Colon (tissue), 2 donors: ENCODE data around the gene SLC6A7.

Source experiments
- FAIRE-seq: peaks from 2 replicates; lab custom pipeline; 2012; peaks lifted over from hg19 to GRCh38; lab: Jason Lieb, UNC
- donor health status: control.
- donor health status: control.

The SLC6A7 gene

DNA sequence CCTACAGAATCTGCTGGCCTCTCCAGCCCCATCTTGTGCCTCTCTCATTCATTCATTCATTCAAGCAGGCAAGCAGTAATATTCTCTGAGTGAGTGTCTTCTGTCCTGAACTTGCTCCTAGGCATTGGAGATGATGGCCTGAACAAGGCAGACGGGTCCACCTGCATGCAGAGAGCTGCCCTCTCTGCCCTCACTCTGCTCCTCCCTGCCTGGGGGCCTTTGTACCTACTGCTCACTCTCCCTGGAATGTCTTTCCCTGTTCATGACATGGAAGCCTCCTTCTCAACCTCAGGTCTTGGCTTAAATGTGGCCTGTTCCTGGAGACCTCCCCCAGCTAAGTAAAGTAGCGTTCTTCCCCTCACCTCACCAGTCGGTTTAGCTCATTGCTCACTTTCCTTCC, 16.7 kb upstream of the SLC6A7 start:
- FAIRE-seq, result no peak

DNA sequence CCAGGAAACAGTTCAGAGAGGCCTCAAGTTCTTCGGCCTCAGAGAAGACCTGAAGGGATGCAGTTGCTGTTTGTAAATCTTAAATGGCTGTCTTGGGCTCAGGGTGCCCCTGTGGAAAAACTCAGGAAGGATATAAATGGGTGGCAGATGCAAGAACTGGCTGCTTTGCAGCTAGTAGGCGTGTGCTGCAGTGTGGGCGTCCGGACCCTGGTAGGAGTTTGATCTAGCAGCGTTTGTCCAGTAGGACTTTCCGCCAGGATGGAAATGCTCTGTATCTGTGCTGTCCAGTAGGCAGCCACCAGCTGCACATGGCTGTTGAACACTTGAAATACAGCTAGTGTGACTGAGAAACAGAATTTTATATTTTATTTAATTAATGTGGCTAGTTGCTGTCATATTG, 15.6 kb upstream of the SLC6A7 start:
- FAIRE-seq, result no peak

DNA sequence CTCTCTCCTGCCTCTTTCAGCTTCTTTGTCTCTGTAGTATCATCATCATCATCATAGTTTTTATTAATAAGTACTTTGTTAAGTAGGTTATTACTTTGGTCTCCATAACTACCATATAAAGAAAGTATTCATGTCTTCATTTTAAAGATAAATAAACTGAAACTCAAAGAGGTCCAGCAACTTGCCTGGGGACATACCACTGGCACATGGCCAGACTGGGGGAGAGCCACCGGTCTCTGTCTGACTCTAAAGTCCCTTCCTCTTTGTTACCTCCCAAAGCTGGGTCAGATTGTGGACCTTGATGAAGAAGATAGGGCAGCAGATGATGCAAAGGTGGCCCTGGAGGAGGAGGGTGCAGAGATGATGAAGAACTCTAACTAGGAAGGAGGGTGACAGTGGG, 14.8 kb upstream of the SLC6A7 start:
- FAIRE-seq, result no peak

DNA sequence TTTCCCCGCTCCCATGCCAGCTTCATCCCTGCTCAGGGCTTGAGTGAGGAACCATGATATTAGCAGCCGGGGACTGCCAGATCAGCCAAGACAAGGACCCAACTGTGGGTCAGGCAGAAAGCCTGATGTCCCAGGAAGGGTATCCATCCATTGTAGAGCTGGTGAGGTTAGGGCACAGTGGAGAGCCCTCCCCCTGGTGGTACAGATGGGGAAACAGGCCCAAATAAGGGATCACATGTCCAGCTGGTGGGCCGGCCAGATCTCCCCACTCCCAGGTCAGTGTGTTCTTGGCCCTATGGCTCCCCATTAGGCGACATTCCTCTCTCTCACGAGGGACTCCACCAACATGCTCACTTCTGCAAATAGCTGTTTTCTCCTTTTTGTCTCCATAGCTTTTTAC, 14.3 kb upstream of the SLC6A7 start:
- FAIRE-seq, result no peak

DNA sequence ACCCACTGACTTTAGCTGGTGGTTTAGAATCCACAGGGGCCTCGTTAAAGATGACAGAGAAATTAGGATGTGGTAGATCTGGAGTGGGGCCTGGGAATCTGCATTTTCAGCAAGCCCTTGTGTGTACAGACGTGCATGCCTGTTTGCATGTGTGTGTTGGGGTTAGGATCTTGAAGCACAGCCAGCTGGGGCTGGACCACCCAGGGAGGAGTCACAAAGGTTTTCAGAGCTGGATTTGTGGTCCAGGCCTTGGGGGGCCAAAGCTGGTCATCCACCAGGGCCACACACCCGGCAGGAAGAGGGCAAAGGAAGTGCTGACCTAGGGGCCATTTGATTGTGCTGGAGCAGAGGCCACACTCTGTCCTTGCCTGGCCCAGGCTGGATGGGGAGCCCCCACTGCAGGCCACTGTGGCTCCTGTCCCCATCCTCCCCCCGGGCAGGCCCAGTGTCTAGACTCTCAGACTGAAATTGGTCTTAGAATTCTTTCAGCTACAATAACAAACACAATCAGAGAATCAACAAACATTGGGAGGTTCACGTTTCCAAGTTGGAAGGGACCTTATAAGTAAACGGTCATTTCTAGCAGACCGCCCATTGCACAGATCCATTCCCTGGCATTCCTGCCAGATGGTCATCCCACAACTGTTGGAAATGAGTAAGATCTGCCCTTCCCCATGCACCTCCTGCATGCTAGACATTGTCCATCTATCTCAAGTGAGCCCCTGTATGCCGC, 13.0 kb upstream of the SLC6A7 start:
- FAIRE-seq, result no peak

DNA sequence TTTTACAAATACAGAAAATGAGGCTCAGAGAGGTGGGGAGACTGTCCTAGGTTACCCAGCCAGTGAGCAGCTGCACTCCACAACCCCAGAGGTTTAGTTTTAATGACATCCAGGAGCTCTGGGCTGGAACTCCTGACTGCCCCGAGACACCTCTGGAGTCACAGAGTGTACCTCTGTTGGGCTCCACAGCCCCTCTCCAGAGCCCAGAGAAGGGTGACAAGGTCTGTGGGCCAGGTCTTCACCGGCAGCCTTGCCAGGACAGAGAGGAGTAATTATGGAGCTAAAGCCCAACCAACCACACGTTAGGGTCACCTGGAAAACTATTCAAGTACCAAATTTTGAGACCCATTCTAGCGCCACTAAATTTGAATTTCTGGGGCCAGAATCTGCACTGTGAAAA, 12.1 kb upstream of the SLC6A7 start:
- FAIRE-seq, result no peak

DNA sequence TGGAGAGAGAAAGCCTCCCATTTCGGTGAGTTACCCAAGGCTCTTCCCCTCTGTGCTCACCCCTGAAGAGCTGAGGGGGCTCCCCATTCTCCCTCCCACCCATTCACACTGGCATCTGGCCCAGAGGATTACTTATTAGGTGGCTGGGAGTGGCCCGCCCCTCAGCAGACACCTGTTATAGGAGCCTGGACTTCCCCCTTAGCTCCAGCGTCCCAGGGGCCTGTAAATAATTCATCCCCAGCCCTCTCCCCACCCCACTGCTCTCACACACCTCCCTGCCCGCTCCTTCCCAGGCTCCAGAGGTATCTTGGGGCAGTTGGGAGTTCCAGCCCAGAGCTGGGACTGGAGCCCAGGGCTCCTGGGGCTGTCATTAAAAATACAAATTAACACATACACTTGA, 11.6 kb upstream of the SLC6A7 start:
- FAIRE-seq, result no peak

DNA sequence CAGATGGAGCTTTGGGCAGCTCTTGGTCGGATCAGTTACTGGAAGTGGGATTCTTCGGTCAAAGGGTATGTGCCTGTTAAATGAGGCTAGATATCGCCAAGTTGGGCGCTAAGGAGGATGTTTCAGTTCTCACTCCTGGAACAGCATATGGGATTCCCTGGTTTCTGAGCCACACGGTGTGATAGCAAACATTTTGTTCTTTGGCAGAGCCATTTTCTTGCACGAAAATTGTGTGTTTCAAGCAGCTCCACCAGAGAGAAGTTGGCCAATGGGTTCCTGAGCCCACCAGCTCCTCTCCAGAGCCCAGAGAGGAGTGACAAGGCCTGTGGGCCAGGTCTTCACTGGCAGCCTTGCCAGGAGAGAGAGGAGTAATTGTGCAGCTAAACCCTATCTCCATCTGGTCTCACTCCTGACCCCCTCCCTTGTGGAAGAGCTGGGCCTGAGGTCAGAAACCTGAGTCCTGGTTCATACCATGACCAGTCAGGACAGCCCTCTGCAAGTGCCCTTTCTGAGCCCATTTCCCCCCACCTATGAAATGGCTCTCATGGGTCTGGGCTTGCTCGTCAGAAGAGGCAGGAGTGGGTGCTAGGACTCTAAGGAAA, 10.7 kb upstream of the SLC6A7 start:
- no peak for FAIRE-seq

DNA sequence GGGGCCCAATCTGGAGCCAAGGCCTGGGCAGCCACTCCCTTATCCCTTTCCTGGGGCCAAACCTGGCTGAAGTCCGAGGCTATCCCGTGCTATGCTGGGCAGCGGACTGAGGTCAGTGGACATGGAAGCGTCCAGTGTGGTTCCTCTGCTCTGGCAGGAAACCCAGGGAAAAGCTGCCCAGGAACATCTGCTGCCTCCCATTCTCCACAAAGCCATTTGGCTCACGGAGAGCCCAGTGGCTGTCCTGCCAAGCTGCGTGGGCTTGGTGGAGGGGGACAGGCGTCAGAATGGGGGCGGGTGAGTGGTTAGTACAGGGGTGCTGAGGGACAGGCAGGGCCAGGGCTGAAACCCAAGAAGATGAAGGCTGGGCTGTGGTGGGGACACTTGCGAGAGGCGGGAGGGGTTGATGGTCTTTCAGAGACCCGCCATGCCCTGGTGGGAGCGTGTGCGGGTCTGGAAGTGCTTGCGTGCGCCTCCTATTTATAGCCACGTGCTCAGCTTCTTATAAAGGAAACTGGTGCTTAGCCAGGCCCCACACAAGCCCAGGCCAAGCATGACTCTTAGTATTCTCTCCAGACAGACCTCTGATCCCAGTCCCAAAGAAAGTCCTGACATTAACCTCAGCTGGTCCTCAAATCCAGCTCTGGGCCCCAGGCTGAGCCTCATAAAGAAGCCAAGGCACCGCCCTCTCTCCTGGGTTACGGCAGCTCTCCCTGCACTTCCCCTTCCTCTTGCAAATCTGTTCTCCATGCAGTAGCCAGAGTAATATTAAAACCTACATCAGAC, 9.4 kb upstream of the SLC6A7 start:
- FAIRE-seq, result no peak

DNA sequence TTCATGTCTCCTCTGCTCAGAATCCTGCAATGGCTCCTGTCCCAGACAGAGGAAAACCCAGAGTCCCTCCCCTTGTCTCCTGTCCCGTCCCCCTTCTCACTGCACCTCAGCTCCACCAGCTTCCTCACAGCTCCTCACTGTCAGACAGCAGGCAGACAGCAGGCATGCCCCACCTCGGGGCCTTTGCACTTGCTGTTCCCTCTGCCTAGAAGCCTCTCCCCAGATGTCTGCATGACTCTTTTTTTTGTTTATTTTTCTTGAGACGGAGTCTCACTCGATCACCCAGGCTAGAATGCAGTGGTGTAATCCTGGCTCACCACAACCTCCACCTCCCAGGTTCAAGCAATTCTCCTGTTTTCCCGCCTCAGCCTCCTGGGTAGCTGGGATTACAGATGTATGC, 8.8 kb upstream of the SLC6A7 start:
- FAIRE-seq, result no peak

DNA sequence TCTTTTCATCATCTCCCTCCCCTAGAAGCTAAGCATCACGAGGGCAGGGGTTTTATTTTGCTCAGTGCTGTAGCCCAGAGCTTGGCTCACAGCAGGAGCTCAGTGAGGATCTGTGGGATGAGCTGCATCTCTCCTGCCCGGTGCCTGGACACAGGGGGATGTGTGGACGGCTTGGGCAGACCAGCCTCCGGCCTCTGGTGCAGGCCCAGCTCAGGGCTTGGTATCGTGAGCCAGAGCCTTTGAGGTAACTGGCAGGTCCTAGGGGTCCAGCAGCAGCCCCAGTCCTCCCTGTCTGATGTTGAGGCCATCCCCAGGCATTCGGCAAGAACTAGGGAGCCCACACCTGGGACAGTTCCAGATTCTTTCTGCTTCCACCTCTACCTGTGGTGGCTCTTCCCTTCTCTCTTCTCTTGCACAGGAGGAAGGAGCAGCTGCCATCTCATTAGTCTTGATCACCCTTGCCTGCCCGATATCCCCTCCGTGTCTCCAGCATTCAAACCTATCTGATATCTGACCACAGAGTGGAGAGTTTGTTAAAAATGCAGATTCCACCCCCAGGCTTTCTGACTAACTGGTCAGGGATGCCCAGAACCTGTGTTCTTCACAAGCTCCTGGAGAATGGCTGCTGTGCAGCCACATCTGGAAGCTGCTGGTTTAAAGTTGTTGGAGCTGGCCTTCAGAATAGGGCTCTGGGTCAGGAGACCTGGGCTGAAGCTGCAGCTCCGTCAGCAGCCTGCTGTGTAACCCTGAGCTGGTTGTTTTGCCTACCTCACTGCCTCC, 7.9 kb upstream of the SLC6A7 start:
- FAIRE-seq, result no peak

DNA sequence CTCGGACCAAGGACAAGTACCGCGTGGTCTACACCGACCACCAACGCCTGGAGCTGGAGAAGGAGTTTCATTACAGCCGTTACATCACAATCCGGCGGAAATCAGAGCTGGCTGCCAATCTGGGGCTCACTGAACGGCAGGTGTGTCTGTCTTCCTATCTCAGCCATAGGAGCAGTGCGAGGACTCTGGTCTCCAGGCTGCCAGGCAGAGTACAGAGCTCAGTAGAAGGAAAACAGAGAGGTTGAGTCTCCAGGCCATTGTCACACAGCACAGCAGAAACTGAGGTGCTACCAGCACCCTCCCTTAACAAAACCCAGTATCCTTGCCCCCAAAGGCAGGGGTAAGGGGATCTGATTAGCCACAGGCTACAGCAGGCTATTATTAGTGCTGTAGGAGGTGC, 7.1 kb upstream of the SLC6A7 start:
- FAIRE-seq, result no peak

DNA sequence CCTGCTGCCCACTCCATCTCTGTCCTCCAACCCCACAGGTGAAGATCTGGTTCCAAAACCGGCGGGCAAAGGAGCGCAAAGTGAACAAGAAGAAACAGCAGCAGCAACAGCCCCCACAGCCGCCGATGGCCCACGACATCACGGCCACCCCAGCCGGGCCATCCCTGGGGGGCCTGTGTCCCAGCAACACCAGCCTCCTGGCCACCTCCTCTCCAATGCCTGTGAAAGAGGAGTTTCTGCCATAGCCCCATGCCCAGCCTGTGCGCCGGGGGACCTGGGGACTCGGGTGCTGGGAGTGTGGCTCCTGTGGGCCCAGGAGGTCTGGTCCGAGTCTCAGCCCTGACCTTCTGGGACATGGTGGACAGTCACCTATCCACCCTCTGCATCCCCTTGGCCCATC, 6.4 kb upstream of the SLC6A7 start:
- no peak for FAIRE-seq

DNA sequence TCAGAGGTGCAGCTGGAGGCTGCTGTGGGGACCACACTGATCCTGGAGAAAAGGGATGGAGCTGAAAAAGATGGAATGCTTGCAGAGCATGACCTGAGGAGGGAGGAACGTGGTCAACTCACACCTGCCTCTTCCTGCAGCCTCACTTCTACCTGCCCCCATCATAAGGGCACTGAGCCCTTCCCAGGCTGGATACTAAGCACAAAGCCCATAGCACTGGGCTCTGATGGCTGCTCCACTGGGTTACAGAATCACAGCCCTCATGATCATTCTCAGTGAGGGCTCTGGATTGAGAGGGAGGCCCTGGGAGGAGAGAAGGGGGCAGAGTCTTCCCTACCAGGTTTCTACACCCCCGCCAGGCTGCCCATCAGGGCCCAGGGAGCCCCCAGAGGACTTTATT, 5.9 kb upstream of the SLC6A7 start:
- FAIRE-seq, result no peak

DNA sequence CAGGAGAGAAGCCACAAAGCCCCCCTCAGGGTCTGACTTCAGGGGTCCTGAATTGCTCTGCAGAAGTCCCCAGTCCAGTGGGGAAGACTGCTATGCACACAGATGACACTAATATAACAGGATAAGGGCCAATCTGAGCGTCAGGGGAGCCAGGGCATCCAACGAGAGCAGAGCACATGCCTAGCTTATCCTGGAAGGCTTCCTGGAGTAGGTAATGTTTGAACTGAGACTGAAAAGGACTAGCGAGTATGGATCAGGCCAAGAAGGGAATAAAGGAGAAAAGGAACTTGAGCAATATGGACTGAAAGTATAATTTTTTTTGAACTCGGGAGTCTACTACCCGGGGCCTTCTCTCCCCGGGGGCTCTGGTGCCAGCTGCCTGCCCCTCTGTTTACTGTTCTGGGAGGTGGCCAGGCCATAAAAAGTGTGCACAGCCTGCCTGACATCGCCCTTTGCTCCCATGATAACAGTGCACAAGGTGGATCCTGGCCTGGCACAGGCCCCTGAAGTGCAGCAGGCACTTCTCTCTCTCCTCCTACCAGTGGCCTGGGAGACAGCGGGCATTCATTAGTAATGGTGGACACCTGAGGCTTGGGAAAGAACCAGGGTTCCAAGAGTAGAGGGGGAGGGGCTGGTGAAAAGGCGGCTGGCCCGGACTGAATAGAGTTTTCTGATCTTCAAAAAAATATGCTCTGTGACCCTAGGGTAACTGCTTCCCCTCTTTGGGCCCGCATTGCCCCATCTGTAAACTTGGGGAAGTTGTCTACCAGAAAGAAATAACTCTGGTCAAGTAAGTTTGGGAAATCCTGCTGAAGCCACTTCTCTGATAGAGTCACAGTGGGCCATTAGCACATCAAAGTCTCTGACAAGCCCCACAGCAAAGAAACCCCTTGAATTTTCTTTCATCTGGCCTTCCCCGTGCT, 4.6 kb upstream of the SLC6A7 start:
- FAIRE-seq, result no peak

DNA sequence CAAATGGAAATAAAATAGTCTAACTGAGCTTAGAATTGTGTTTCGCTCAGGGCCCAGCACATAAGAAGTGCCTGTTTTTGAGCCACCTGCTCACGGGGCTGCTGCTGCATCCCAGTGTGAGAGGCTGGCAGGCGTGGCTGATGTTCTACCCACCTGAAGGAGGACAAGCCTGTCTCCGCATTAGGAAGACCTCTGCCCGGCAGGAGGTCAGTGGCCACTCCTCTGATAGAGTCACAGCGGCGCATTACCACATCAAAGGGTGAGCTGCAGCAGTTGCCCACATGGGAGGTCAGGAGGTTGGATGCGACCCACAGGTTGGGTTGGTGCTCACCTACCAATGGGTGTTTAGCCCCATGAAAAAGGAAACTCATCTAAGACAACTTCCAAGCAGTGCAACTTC, 3.7 kb upstream of the SLC6A7 start:
- no peak for FAIRE-seq

DNA sequence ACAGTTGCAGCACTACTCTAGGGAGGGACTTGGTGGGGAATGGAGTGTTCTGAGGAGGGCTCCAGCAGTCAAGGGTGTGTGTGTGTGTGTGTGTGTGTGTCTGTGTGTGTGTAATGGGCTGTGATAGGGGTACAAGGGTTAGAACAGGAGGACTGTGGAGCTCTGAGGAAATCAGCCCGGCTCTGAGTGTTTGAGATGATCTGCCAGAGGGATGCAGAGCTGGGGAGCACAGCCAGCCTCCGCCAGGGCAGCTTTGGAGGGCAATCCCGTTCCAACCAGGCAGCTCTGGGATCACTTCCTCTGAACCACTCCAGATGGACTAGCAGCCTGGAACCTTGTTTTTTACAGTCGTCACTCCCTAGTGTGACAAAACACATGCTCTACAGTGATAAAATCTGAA, 3.0 kb upstream of the SLC6A7 start:
- FAIRE-seq, result no peak

DNA sequence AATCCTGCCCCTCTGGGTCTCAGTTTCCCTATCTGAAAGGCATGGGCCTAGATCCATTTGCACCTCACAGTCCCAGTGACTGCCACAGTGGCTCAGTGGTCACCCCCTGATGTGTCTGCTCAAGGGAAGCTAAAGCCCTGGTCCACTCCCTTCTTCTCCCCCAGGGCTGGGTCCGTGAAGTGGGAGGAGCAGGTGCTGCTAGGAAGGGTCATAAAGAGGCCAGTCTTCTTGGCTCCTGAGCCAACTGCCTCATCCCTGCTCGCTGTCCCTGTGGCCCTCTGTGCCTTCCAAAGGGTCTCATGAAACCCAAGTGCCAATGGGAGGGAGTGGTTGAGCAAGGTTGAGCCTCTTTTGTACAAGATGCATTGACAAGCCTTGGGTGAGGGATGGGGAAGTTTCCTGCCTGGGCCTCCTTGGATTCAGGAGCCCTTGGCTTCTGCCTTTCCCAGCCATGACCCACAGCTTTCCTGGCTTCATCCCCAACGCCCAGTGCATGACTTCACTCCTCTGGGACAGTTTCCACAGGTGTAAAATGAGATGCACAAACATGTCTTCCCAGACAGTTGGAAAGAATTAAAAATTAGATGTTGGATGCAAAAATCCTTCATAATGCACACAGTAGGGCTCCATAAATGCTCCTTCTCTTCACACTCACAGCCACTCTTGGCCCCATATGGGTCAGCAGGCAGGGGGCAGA, 1.6 kb upstream of the SLC6A7 start:
- FAIRE-seq, result no peak

DNA sequence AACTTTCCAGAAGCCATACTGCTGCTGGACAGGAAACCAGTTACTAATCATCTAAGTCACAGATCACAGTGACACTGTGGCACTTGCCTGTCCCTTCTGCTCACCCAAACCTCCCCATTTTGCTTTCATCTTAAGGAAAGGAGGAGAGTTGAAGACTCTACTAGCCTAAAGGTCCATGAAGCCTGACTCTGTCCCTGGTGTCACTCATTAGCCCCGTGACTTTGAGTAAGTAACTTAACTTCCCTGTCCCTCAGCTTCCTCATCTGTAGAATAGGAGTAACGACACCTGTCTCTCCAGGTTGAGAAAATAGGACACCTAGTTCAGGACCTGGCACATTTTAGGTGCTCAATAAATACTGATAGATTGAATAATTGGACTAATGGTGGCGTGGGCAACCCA, 536 bp upstream of the SLC6A7 start:
- no peak for FAIRE-seq

DNA sequence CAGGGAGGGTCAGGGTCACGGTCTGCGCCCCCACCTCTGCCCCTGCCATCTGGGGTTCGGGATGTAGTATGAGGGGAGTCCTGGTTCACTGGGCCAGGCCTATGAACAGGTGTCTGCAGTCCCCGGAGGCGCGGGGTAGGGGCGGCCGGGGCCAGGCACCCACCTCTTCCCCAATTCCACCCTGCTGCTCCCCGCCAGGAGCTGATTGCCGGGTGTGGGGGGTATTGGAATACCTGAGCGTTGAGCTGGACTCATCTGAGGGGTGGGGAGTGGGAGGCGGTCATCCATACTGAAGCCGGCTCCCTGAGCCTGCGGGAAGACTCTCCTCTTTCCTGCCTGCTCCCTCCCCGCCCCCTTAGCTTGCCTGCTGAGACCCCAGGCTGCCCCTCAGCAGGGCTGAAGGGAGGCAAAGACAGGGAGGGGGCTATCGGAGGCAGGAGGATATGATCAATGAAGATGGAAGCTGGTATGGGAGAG, 679 bp downstream of the SLC6A7 start:
- no peak for FAIRE-seq

DNA sequence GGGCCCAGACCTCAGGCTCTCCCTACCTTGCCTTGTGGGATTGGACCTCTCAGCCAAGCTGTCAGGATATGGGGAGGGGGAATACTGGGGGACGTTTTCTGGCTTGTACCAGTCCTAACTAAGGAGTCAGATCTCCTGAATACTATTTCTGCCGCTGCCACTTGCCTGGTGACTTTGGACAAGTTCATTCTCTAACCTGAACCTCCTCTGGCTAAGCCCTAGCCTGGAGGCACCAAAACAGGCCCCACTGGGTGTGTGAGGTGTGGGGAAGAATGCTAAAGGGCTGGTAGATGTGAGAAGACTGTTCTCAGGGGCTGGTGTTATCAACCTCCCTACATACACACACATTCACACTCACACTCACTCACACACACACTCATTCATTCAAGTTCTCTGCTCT, 1.1 kb downstream of the SLC6A7 start:
- FAIRE-seq, result no peak
